D721Med (cell line): ENCODE measurements around the gene GFPT2.

Experiments
- DNase-seq: peaks from one replicate; pipeline ENCODE4 v3.0.0; 2011; ENCODE audit warnings: low spot score; ENCODE audit not compliant: insufficient read length
- FAIRE-seq: peaks from 2 replicates; lab custom pipeline; 2011; peaks lifted over from hg19 to GRCh38; lab: Jason Lieb, UNC
- CTCF ChIP-seq: IDR thresholded peaks from 2 replicates; pipeline ENCODE4 v1.5.1; 2012; ENCODE audit warnings: mild to moderate bottlenecking, control low read depth; ENCODE audit not compliant: insufficient read depth; ENCODE audit errors: missing control alignments

GFPT2 gene

GRCh38 chr5:180378438-180379344, 25.6 kb upstream of the GFPT2 start:
- no peak for TF ChIP-seq CTCF
- FAIRE-seq, result no peak
- DNase-seq, result no peak

- FAIRE-seq (no peak), DNase-seq (no peak)
- TF ChIP-seq CTCF, result no peak
Measured at GRCh38 chr5:180377556-180378197, 24.5 kb upstream of the GFPT2 start.

- no peak for DNase-seq
- no peak for FAIRE-seq
Measured at GRCh38 chr5:180376511-180376910, 23.4 kb upstream of the GFPT2 start.

GRCh38 chr5:180375955-180376354, 22.8 kb upstream of the GFPT2 start:
- FAIRE-seq, result no peak
- TF ChIP-seq CTCF, result no peak

More at GRCh38 chr5:180376511-180376910, 23.4 kb upstream of the GFPT2 start:
- TF ChIP-seq CTCF, result no peak

GRCh38 chr5:180375291-180375690, 22.2 kb upstream of the GFPT2 start:
- no peak for TF ChIP-seq CTCF
- DNase-seq (no peak), FAIRE-seq (no peak)

More at GRCh38 chr5:180375955-180376354, 22.8 kb upstream of the GFPT2 start:
- no peak for DNase-seq

- TF ChIP-seq CTCF, result no peak
- FAIRE-seq (no peak), DNase-seq (no peak)
Measured at GRCh38 chr5:180373870-180374269, 20.7 kb upstream of the GFPT2 start.
